ENCODE results near the gene SGSM1.

Gene SGSM1

GRCh38 chr22:24865508-24865907, 59.5 kb downstream of the SGSM1 start:
- no peak for TF ChIP-seq POLR2AphosphoS5 (IDR thresholded peaks at IDR 0.05; ENCODE audit: low read depth, low read length)
- TF ChIP-seq SIN3A (IDR thresholded peaks at IDR 0.05; ENCODE audit: borderline replicate concordance, insufficient read depth, low read length), result no peak
- no peak for TF ChIP-seq REST (IDR thresholded peaks at IDR 0.05; ENCODE audit: insufficient read depth in 1 of 2, low read depth in 2 of 2, low read length in 2 of 2)
- no peak for TF ChIP-seq TAF1 (IDR thresholded peaks at IDR 0.05; ENCODE audit: borderline replicate concordance, insufficient read depth, low read length)
- no peak for TF ChIP-seq FOXP2 (optimal IDR thresholded peaks at IDR 0.05; ENCODE audit: borderline replicate concordance, extremely low read depth, extremely low read length, insufficient read depth)

- TF ChIP-seq FOXP2 (optimal IDR thresholded peaks at IDR 0.05; ENCODE audit: borderline replicate concordance, extremely low read depth, extremely low read length, insufficient read depth), result no peak
- TF ChIP-seq SIN3A (IDR thresholded peaks at IDR 0.05; ENCODE audit: borderline replicate concordance, insufficient read depth, low read length), result no peak
- no peak for TF ChIP-seq REST (IDR thresholded peaks at IDR 0.05; ENCODE audit: insufficient read depth in 1 of 2, low read depth in 2 of 2, low read length in 2 of 2)
- no peak for TF ChIP-seq TAF1 (IDR thresholded peaks at IDR 0.05; ENCODE audit: borderline replicate concordance, insufficient read depth, low read length)
- TF ChIP-seq POLR2AphosphoS5 (IDR thresholded peaks at IDR 0.05; ENCODE audit: low read depth, low read length), result no peak
These were observed 61.5 kb downstream of the SGSM1 start for GRCh38 chr22:24867323-24868022.

- TF ChIP-seq SIN3A (IDR thresholded peaks at IDR 0.05; ENCODE audit: borderline replicate concordance, insufficient read depth, low read length) (no peak), FOXP2 (optimal IDR thresholded peaks at IDR 0.05; ENCODE audit: borderline replicate concordance, extremely low read depth, extremely low read length, insufficient read depth) (no peak)
These were observed 63.0 kb downstream of the SGSM1 start for GRCh38 chr22:24868979-24869378.

- TF ChIP-seq REST (IDR thresholded peaks at IDR 0.05; ENCODE audit: insufficient read depth in 1 of 2, low read depth in 2 of 2, low read length in 2 of 2), result no peak
- TF ChIP-seq TAF1 (IDR thresholded peaks at IDR 0.05; ENCODE audit: borderline replicate concordance, insufficient read depth, low read length), result no peak
- no peak for TF ChIP-seq SIN3A (IDR thresholded peaks at IDR 0.05; ENCODE audit: borderline replicate concordance, insufficient read depth, low read length)
- TF ChIP-seq FOXP2 (optimal IDR thresholded peaks at IDR 0.05; ENCODE audit: borderline replicate concordance, extremely low read depth, extremely low read length, insufficient read depth), result no peak
- no peak for TF ChIP-seq POLR2AphosphoS5 (IDR thresholded peaks at IDR 0.05; ENCODE audit: low read depth, low read length)
These were observed 65.7 kb downstream of the SGSM1 start for GRCh38 chr22:24871611-24872205.

GRCh38 chr22:24873226-24873625, 67.2 kb downstream of the SGSM1 start:
- TF ChIP-seq TAF1 (IDR thresholded peaks at IDR 0.05; ENCODE audit: borderline replicate concordance, insufficient read depth, low read length) (no peak), POLR2AphosphoS5 (IDR thresholded peaks at IDR 0.05; ENCODE audit: low read depth, low read length) (no peak), SIN3A (IDR thresholded peaks at IDR 0.05; ENCODE audit: borderline replicate concordance, insufficient read depth, low read length) (no peak), REST (IDR thresholded peaks at IDR 0.05; ENCODE audit: insufficient read depth in 1 of 2, low read depth in 2 of 2, low read length in 2 of 2) (no peak), FOXP2 (optimal IDR thresholded peaks at IDR 0.05; ENCODE audit: borderline replicate concordance, extremely low read depth, extremely low read length, insufficient read depth) (no peak)

Measured in PFSK-1 (cell line).